NCI-H2227 (cell line): ENCODE data around the gene ECM2.

Experiments used
- DNase-seq: peaks from one replicate; lab custom pipeline; 2025; ENCODE audit not compliant: unreplicated experiment; lab: John Stamatoyannopoulos, UW

ECM2 gene

DNA sequence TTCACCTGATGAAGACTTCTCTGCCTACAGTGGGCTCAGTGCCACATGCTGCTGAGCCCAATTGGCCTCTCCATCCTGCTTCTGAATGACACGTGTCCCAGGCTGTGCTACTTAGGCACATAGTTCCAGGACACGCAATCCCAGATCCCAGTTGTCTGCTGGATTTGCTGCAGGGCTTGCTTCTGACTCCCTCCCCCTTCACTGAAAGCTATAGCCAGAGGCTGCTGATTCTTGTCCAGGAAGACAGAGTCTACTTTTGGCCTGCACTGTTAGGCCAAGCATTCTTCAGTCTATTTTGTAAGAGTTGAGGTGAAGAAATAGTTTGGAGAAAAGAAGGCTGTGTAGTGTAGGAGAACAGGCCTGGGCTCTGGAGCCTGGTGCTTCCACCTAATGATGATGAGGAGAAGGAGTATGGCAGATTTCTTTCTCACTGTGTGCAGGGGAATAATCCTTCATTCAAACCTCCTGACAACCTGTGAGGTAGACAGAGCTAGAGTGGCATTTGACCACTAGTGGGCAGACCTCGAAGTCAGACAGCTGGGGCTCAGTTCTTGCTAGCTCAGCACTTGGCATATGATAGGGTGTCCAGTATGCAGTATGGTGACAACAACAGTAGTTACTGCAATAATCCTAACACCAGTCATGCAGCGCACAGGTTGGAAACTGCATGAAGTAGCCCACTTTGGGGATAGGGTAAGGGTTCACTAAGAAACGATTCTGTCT lies 34.0 kb downstream of the ECM2 start:
- peak; percentile 27 for DNase-seq

DNA sequence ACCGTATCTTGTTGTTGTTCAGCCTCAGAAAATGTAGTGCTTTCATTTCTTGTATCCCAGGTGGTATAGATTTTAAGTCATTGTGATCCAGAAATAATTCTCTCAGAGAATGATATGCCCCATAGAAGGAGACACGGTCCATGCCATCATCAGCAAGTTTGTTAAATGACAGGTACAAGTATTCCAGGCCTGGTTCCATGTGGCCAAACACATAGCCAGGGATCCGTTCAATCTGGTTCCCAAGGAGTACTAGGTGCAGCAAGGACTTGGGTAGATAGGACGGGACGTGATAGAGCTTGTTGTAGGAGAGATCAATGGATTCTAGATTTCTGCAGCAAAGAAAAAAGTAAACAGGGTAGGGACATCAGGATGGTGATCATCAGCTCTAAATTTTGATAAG lies 35.1 kb downstream of the ECM2 start:
- DNase-seq = no peak

DNA sequence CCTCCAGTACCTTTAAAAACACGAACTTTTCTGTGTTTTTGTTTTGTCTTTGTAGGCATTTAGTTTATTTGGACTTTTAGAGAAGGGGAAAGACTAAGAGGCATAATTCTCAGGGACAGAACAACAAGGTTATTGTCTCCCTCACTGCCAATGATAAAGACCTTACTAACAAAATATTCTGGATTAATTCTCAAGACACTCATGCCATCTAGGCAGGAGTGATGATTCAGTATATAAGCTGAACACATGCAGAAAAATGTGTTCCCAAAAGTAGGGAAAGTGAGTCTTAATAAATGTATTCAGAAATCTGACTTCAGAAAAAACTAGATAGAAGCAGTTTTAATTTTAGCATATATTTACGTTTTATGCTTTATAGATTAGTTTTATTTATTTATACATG lies 36.1 kb downstream of the ECM2 start:
- no peak for DNase-seq

DNA sequence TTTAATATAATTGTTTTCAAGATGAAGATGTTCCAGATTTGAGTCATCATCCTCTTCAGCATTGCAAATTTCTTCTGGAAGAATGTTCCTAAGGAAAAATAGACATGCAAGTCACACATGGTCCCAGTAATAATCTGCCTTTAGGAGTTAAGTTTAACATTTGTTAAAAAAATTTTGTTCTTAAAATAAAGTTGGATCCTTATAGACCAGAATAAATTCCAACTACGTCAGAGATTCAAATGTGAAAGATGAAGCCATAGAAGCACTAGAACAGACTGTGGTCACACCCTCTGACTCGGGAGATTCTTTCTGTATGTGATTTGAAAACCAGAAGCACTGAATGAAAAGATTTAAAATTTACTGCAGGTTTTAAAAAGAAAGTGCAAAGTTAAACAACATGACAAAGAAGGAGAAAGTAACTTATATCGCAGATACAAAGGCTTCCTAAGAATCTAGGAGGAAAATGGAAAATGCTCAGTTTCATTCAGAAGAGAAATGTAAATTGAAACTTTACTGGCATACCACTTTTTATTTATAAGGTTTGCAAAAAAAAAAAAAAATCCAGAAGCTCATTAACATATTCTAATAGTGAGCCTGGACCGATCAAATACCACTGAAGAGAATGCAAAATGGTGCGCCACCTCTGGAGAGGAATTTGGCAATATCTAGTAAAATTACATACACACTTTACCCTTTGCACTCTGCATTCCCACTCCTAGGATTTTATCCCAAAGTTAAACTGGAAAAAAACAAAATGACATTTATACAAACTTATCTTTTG lies 39.2 kb downstream of the ECM2 start:
- DNase-seq = no peak

DNA sequence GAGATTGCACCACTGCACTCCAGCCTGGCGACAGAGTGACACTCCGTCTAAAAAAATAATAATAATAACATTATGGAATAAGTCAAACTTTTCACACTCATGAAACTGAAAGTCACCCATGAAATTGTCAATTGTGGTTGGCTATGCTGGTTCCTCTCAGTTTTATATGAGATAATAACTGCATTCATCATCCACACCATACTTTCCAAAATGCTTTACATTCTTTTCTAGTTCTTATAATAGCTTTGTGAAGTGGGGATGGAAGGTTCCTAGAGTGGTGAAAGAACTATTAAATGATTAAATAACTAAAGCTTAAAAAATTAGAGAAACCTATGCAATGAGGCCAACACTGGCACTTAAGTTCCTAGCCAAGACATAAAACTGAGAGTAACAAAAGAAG lies 40.9 kb downstream of the ECM2 start:
- DNase-seq = no peak

DNA sequence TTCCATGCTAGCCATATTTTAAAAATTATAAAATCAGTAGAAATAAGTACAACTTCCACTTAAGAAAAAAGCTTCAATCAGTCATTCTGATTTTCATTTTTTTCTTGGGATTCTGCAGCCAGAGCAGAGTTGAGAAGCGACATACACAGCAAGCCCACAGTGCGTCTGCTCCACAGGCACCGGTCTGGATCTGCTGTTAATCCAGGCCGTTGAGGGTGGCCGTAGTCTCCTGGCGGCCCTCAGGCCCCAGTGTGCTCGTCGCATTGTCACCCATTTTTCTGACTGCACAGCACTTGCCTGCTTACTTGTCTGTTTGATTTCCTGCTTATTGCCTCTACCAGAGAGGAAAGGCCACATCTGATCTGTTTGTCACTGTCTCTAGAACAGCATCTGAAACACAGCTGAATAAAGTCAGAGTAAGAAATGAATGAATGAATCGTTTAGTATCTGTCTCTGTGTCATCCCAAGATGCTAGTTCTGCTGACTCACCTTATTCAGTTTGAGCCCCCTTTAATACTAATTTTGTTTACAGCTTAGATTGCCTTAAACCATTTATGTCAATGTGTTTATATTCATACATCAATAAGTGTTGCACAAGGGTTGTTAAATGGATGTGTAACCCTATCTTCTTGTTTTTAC lies 41.9 kb downstream of the ECM2 start:
- DNase-seq = no peak

DNA sequence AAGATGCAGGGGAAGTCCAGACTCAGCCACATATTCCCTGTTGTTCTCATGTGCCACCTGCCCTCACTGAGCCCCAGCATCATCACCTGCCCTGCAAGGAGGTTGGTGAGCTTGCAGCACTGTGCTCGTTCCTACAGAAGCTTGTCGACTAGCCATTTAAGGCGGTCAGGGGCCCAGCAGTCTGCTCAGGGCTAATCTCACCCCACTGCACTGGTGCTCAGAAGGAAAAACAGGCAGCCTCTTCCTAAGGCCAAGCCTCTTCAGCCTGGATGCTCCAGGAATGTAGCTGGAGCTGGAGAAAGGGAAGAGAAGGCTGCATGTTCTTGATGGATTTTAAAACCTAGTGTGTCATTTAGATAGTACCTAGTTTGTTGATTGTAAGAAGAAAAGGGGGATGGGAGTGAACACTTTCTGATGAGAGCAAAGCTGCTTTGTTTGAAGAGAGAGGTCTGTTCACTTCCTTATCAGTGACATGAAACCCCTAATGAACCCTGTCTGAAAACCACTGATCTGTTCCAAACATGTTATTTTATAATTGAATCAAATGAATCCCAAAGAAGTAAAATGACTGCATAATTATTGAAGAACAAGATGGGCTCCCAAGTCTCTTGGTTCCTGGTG lies 42.9 kb downstream of the ECM2 start:
- DNase-seq = no peak

DNA sequence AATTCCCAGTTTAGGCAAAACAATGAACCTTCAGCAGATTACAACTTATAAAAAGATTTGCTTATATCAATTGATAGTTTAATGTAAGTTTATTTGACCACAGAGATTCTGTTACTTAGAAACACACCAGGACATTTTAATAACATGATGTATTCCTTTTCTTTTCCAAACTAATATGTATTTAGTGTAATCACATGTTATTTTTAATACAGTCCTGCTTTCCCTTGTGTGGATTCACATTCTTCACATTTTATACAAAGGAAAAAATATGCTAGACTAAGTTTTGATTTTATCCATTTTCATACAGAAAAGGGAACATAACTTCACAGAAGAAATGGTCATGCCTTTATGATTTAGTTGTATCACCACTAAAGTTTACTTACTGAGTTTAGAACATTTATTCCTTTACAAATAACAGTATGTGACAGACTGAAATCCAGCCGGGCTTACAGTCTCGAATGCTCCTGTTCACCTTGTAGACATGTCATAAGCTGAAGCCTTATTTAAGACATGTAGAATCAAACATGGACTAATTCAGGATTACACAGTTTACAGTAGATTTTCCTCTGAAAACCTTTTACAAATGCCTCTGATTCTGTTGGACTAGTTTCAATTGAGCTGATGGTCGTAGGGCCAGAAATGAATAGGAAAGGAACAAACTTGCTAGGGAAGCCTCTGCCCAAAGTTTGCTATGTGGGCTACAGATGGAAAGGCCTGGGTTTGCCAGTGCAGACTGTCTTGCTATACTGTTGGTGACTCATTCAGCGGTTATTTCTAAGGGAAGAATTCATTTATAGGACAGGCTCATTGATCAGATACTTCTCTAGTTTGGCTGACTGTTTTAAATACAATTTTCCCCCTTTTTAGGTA lies 46.9 kb downstream of the ECM2 start:
- DNase-seq = no peak

DNA sequence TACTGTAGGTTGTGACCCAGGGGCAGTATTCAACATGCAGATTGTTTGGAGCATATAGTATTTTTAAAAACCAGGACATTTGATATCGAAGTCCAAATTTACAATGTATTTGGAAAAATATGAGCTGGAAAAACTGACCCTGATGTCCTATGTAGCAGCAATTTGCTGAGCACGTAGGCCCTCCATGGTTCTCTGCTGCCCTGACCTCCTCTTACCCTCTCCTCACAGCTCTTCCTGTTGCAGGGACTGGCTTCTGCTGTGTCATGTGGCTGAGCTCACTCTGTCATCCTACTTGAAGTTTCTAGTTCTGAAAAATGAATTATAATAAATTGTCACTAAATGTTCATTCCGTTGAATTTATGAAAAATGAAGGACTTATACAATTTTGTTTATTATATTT lies 49.4 kb downstream of the ECM2 start:
- DNase-seq = no peak

DNA sequence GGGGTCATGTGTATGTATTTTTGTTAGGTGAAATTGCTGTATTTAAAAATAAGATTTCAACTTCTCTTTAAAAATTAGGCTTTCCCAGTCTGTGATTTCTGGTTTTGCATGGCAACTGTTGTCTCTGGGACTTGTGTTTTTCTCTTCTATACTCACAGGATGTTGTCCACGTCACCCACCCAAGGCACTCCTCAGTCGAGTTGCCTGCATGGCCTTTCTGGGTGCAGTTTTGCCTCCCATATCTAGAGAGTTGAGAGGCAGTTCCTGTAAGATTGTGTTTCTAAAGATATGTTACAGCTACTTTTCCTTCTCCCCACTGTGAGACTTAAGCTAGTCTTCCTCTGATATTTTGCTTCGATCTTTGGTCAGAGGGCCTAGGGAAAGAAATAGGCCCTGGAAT lies 51.2 kb downstream of the ECM2 start:
- no peak for DNase-seq

DNA sequence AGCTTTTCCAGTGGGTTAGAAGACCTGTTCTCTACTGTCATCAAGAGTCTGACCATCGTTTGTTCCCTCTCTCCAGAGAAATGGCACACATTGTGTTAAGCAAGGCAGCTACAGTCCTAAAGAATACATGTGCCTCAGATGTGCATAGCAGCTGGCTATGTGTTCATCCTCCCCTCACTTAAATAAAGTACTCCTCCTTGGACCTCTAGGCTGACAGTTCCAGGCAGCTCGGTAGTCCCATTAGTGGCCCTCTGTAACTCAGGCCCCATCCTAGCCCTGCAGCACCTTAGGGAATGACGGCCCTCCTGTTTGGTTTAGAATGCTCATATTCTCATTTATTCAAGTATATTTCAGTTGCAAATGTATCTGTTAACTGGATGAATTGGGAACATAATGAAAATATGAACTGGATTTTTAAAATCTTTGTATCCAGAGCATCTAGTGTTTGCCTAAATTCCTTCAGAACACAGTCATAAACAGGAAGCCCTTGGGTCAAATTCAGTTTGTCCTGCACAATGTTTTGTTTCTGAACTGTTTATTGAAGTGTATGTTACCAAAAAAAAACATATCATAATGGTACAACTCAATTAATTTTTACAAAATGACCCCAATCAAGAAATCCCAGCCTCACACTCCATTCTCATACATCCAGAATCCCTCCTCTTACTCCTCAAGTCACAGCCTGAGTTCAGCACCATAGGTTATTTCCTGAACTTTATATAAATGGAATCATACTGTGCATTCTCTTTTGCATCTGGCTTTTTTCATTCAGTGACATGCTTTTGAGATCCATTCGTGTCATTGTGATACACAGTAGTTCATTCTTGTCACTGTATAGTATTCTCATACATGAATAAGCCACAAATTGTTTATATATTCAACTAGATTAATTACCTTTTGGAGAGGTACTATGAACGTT lies 51.9 kb downstream of the ECM2 start:
- no peak for DNase-seq

DNA sequence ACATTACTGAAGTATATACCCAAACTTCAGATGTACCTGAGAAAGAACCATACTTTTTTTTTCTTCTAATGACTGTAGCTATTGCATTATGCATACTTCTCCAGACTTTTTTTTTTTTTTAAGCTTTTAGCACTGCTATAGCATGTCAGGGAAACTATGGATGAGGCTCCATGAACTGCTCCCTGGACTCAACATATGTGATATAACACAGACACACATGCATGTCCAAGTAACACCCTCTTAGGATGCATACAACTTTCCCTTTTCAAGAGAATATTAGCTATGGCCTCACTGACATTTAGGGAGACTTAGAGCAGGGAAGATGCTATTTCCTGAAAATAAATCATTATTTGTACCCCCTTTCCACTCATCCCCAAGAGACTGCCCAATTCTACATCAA lies 53.0 kb downstream of the ECM2 start:
- DNase-seq = no peak

DNA sequence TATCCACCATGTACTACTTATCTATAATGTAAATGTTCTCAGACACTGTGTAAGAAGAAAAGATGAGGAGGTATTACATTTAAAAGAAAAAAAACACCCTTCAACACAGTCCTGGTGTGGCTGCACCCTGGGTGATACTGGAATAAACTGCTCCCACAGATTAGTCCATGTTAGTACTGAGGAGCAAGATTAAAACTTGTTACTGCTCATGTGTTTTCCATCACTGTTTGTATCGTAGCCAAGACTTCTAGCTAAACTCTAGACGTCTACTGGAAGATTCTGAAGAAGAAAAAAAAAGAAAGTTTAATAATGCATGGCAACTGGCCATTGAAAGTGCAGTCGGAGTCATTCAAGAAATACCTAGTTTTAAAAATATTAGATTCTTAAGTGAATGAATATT lies 53.5 kb downstream of the ECM2 start, which contains the start of gene ASPN:
Gene ASPN, minus strand, starts transcription at position 178 of the 400 bp plus-strand sequence.
- no peak for DNase-seq

DNA sequence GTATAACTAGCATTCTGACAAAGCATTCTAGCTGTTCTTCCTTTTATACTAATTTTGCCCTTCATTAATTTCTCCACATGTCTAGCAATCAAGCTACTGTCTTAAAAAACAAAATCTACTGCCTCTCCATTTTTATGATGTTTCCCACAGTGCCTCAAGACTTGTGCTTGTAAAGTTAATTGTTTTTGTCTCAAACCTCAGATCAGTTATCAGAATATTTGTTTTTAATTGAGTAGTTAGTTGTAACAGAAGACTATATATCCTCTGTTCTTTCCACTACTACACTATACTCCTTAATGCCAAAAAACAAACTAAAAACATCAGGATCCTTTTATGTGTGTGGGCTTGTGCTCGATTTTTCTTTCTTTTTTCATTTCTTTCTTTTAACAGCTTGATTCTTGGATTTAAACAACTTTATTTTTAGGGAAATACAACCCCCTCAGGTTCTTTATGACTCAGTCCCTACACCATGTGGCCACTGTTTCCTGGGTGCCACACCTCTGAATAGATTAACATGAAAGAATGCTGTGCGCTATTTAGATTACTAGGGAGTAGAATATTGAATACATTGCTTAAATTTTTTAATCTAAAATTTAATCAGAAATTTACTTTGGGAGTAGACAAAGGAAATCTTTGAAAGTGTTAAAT lies 54.7 kb downstream of the ECM2 start:
- no peak for DNase-seq

DNA sequence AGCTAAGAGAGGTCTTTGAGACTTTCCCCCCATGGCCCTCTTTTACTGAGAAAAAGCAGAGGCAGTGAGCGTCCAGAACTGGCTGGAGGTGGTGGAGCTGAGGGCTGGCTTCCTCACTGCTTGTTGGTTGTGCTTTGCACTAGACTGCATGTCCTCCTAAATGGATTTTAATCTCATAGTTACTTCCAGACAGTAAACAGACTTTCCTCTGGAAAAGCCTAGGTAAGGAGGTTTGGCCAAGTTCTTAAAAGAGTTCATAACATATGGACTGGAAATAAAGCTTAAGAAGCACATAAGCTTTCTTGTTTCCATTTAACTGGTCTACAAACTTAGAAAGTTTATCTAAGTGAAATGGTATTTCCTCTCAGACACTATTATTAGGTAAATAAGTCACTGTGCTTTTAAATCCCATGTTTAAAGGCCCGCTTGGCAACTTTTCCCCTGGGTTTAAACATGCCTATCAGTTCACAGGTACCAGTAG lies 55.5 kb downstream of the ECM2 start:
- DNase-seq = no peak

DNA sequence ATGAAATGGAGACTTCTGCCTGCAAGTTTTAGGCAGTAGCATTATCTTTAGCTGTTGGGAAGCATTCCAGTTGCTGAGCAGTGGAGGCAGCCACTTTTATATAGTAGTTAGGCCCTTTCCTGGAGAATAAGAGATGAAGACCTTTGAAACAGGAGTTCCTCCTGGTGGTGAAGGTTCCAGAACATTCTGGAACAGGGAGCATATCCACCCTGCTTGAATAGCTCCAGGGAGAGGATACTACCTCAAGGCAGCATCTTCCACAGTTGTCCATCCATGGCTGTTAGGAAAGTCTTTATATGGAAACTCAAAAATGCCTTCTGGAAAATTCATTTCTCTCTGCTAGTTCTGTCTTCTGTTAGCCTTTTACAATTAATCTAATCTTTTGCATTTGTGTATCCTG lies 56.4 kb downstream of the ECM2 start:
- DNase-seq = no peak

DNA sequence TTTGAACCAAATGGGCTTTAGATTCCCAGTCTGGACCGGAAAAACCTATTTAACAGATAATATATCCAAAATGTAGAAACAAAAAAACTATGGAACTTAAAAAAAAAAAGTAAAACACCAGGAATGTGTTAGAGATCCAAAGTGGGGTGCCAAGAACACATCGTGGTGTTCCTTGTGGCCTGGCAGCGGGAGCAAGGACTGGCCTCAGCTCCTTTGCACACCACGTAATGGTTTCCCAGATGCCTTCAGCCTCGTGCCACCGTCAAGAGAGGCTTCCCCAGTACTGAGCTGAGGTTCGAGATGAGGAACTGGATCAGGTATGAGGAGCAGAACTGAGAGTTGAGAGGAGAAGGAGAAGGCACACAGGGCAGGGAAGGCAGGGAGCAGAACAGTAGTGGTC lies 57.0 kb downstream of the ECM2 start:
- DNase-seq = no peak

DNA sequence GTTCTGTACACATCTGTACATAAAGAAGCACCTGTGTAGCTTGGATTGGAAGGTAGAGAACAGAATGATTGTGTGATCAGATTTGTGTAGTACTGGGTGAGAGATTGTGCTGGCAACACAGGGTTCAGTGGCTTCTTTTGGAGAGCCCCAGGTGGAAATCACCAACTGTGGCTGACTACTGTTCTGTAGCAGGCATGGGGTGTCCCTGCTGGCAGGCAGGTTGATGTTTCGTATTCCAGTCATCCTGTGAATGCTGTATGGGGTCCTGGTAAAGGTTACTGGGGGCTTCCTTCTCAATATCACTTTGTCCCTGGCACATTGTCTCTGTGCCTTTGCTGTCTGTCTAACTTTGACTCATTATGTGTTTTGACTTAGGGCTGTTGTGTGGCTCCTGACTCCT lies 58.8 kb downstream of the ECM2 start:
- DNase-seq = no peak

DNA sequence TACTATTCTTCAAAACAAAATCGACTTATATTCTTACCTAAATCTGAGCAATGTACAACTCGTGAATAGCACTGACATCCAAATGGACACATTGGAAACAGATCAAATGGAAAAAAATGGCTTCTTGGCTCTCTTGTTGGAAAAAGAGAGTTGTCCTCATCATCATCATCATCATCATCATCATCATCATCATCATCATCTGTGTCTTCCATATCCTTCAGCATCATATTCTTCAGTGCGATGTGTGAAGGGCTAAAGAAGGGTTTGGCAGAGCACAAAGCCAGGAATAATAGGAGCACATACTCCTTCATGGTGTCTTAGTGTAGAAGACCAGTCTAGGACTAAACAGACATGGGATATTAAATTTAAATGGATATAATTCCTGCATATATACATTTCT lies 61.2 kb downstream of the ECM2 start:
- DNase-seq = no peak
